ENCODE results near the gene TNXB. TPM values are rescaled to one million over a fixed set of nuclear protein-coding genes. Genes with fewer than 3 reads are reported as not detected.

The TNXB gene
- total RNA-seq, 2 donors from 2014 or later: 138 to 210 TPM

DNA sequence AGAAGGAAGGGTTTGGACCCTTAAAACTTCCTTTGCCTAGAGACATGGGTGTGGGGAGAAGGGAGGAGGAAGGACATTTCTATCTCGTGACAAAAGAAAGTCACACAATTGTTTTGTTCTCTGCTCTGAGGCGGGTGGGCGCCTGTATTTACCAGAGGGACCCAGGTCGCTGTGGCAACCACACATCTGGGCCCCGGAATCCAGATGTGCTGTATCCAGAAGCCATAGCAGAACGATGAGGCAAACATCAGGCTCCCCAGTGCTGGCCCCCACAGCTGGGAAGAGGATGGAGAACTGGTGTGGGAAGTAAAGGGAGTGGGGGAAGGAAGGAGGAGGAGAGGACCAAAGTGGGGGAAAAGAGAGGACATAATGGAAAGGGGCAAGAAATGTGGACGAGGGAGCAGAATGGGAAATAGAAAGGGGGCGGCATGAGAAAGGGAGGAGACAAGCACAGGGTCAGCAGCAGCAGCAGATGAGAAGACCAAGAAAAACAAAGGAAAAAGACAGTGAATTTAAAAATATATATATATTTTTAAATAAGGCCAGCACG, 3.4 kb upstream of the TNXB start:
- TF ChIP-seq, protein P1, sequence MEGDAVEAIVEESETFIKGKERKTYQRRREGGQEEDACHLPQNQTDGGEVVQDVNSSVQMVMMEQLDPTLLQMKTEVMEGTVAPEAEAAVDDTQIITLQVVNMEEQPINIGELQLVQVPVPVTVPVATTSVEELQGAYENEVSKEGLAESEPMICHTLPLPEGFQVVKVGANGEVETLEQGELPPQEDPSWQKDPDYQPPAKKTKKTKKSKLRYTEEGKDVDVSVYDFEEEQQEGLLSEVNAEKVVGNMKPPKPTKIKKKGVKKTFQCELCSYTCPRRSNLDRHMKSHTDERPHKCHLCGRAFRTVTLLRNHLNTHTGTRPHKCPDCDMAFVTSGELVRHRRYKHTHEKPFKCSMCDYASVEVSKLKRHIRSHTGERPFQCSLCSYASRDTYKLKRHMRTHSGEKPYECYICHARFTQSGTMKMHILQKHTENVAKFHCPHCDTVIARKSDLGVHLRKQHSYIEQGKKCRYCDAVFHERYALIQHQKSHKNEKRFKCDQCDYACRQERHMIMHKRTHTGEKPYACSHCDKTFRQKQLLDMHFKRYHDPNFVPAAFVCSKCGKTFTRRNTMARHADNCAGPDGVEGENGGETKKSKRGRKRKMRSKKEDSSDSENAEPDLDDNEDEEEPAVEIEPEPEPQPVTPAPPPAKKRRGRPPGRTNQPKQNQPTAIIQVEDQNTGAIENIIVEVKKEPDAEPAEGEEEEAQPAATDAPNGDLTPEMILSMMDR (IDR thresholded peaks at IDR 0.05): no peak
- no peak for DNase-seq (ENCODE audit: low spot score)
- H3K4me1 ChIP-seq: peaks cover 0 to 78% of the 10 kb centered on the region in 2 donors

DNA sequence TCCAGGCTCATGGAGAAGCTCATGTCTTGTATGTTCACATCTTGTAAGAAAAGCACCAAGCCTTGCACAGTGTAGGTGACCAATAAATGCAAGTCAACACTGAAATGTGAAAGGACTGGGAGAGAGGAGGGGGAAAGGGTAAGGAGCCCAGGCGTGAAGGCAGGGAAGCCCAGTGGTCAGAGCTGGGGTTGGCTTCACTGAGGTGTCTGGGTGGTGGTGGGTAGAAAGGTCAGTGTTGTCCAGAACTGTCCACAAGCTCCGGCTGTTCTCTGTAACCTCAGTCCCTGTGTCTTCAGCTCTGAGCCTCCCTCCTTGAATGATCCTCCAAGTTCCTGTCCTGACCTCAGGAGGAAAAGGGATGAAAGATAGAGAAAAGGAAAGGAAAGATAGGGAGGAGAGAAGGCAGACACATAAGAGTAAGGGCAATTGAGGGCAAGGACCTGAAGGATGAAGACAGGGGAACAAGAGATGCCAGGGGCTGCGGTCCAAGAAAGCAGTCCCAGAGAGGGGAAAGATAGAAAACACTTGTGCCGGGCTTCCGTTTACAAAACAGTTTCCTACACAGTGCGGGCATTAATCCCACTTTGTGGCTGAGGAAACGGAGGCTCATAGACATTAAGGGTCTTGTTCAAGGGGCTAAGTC, 2.4 kb upstream of the TNXB start:
- H3K36me3 ChIP-seq: peaks cover 3% of the 10 kb centered on the region
- H3K9me3 ChIP-seq: no peaks in the 10 kb centered on the region
- TF ChIP-seq, protein P1 (IDR thresholded peaks at IDR 0.05): no peak
- H3K27ac ChIP-seq: peak overlapping the region; percentile 83 to 89
- no peak overlapping the region for H3K4me3 ChIP-seq
- peaks cover 0 to 88% of the 10 kb centered on the region in 2 donors for H3K4me1 ChIP-seq
- peak; percentile 84 for DNase-seq (ENCODE audit: low spot score)
- H3K27me3 ChIP-seq: no peaks in the 10 kb centered on the region

More for the DNA sequence above, 3.4 kb upstream of the TNXB start:
- Histone ChIP-seq H3K27me3 (no peaks in the 10 kb centered on the region), H3K36me3 (peaks cover 13% of the 10 kb centered on the region), H3K27ac (peak overlapping the region; percentile 83 to 89), H3K4me3 (no peak overlapping the region), H3K9me3 (no peaks in the 10 kb centered on the region)

DNA sequence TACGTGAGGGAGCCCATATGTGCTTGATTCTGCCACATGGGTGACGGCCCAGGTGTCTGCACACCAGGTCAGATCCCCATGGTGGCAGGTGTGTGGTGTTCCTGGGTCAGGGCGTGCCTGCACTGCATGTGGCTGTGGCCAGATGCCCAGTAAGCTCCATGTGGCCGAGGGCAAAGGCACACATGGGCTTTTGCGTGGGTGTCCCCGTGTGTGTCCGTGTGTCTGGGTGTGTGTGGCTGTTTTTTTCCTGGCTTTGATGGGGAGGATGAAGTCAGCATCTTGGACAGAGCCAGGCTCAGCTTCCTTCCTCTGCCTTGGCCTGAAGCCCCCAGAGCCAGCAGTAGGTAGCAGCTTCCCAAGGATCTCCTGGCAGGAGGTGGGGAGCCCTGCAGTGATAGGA, 1.5 kb upstream of the TNXB start:
- DNase-seq (ENCODE audit: low spot score): no peak
- H3K4me3 ChIP-seq: no peak overlapping the region

DNA sequence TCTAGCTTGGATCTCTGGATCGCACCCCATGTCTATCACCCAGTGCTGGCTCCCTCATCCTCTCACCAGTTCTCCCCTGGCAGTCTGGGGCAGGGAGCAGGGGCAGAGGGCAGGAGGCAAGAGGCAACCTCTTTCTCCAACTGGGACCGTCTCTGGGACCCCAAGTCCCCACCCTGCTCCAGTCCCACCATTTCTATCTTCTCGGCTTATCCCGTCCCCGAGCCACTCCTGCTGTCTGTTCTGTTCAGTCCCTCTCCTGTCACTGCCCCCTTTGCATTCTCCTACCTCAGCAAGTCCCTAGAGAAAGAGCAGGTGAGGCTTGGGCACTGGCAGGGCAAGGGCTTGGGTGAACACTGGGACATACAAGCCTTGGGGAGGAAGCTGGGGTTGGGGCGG, 625 bp upstream of the TNXB start:
- H3K27ac ChIP-seq: peak overlapping the region; percentile 83 to 89
- TF ChIP-seq, protein P1 (IDR thresholded peaks at IDR 0.05): no peak
- H3K36me3 ChIP-seq: no peaks in the 10 kb centered on the region
- no peaks in the 10 kb centered on the region for H3K27me3 ChIP-seq
- H3K4me1 ChIP-seq: peaks cover 0 to 98% of the 10 kb centered on the region in 2 donors
- H3K9me3 ChIP-seq: no peaks in the 10 kb centered on the region
- no peak for DNase-seq (ENCODE audit: low spot score)
- H3K4me3 ChIP-seq: peak overlapping the region; percentile 45 to 54

More for the DNA sequence above, 1.5 kb upstream of the TNXB start:
- TF ChIP-seq, protein P1 (IDR thresholded peaks at IDR 0.05): no peak
- Histone ChIP-seq H3K27ac (peak overlapping the region; percentile 83 to 89), H3K27me3 (no peaks in the 10 kb centered on the region), H3K4me1 (peaks cover 0 to 97% of the 10 kb centered on the region in 2 donors), H3K36me3 (no peaks in the 10 kb centered on the region), H3K9me3 (no peaks in the 10 kb centered on the region)

DNA sequence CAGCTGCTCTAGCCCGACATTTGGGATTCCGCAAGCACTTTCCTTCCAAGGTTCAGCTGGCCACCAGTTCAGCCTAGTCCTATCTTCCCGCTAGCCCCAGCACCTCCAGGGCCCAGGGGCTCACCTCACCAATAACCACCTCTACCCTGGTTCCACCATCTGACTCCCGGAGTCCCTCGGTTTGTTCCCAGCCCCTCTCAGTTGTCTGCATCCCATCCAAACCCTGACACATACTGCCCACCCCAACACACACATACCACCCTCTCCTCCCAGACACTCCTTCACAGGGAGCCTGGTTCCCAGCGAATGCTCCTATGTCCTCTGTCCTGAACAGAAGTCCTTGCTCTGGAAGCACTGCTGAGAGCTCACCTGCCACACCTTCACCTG, 418 bp downstream of the TNXB start:
- H3K27me3 ChIP-seq: no peaks in the 10 kb centered on the region
- peak overlapping the region; percentile 83 to 89 for H3K27ac ChIP-seq
- peak overlapping the region; percentile 45 to 54 for H3K4me3 ChIP-seq
- H3K9me3 ChIP-seq: no peaks in the 10 kb centered on the region
- no peak for DNase-seq (ENCODE audit: low spot score)
- H3K36me3 ChIP-seq: no peaks in the 10 kb centered on the region
- peaks cover 0 to 88% of the 10 kb centered on the region in 2 donors for H3K4me1 ChIP-seq
- TF ChIP-seq, protein P1 (IDR thresholded peaks at IDR 0.05): no peak
